Right lung (tissue), 10 donors: Measurements from ENCODE around the gene METTL18. TPM values are rescaled to one million over a fixed set of nuclear protein-coding genes. Genes with fewer than 3 reads are reported as not detected.
"Not testable (repeated sequence)": the region's sequence is repeated elsewhere in the genome, so short reads cannot be mapped to it uniquely, and the experiment has no call there.

ENCODE experiments used
- DNase-seq, 2 donors: peaks; one replicate each; pipeline ENCODE4 v3.0.0-alpha.2; 2013
- long read RNA-seq, 8 donors: transcript quantifications; one replicate each; lab custom pipeline, GENCODE V29; 2026
- polyA plus RNA-seq, 5 donors: library from polyadenylated mRNA; unstranded; fragments of 120-200 nt; gene quantifications; one replicate each; pipeline versions ENCODE4 v1.2.1 to v1.2.3, GENCODE V29; 2013; ENCODE audit warnings: inconsistent platforms in 1 of 5, low replicate concordance in 1 of 5; ENCODE audit not compliant: insufficient read length in 5 of 5, insufficient read depth in 1 of 5

METTL18 gene
- polyA plus RNA-seq = 10 to 100 TPM; 13.5 to 17.6 (median 16.2) TPM
- long read RNA-seq, donor 1, transcript METTL18-202 (2 exons, 1,521 nt) = major isoform, 6 of 10 reads
- long read RNA-seq, donor 1, partial matches to known transcripts = 0 of 10 reads
- long read RNA-seq, donor 1, other reads (novel, unspliced or antisense) = 0 of 10 reads
- long read RNA-seq, donor 2, partial matches to known transcripts = 0 of 5 reads
- long read RNA-seq, donor 2, other reads (novel, unspliced or antisense) = 0 of 5 reads
- long read RNA-seq, donor 3, transcript METTL18-202 (2 exons, 1,521 nt) = major isoform, 5 of 7 reads
- long read RNA-seq, donor 3, partial matches to known transcripts = 0 of 7 reads
- long read RNA-seq, donor 3, other reads (novel, unspliced or antisense) = 0 of 7 reads
- long read RNA-seq, donor 4, partial matches to known transcripts = 0 of 2 reads
- long read RNA-seq, donor 4, other reads (novel, unspliced or antisense) = 0 of 2 reads
- long read RNA-seq, donor 5, transcript METTL18-202 (2 exons, 1,521 nt) = major isoform, 7 of 23 reads
- long read RNA-seq, donor 5, partial matches to known transcripts = 13 of 23 reads
- long read RNA-seq, donor 5, other reads (novel, unspliced or antisense) = 0 of 23 reads
- long read RNA-seq, donor 6, transcript METTL18-202 (2 exons, 1,521 nt) = major isoform, 5 of 7 reads
- long read RNA-seq, donor 6, partial matches to known transcripts = 0 of 7 reads
- long read RNA-seq, donor 6, other reads (novel, unspliced or antisense) = 0 of 7 reads
- long read RNA-seq, donor 7, transcript METTL18-202 (2 exons, 1,521 nt) = major isoform, 7 of 7 reads
- long read RNA-seq, donor 7, partial matches to known transcripts = 0 of 7 reads
- long read RNA-seq, donor 7, other reads (novel, unspliced or antisense) = 0 of 7 reads
- long read RNA-seq, donor 8, partial matches to known transcripts = 0 of 2 reads
- long read RNA-seq, donor 8, other reads (novel, unspliced or antisense) = 0 of 2 reads

- peak; percentile 91 to 95 for DNase-seq
Observed at GRCh38 chr1:169794530-169795416, at the start of gene METTL18. METTL18 (minus strand) TSS chr1:169794907; CDS start chr1:169793695, 1,212 bp downstream.

GRCh38 chr1:169838942-169839341 lies 44.2 kb upstream of the METTL18 start:
- no peak for DNase-seq

GRCh38 chr1:169836198-169836597 lies 41.5 kb upstream of the METTL18 start:
- DNase-seq = no peak

GRCh38 chr1:169835647-169836046 lies 40.9 kb upstream of the METTL18 start:
- no peak for DNase-seq

- no peak for DNase-seq
Observed at GRCh38 chr1:169834869-169835268, 40.2 kb upstream of the METTL18 start.

- peak in 1 of 2 donors; percentile 4 for DNase-seq
Observed at GRCh38 chr1:169833179-169833901, 38.6 kb upstream of the METTL18 start.

- DNase-seq = no peak
Observed at GRCh38 chr1:169829671-169830070, 35.0 kb upstream of the METTL18 start.

- DNase-seq = no peak
Observed at GRCh38 chr1:169824153-169824552, 29.4 kb upstream of the METTL18 start.

GRCh38 chr1:169821500-169821899 lies 26.8 kb upstream of the METTL18 start:
- no peak for DNase-seq

- no peak for DNase-seq
Observed at GRCh38 chr1:169816617-169817016, 21.9 kb upstream of the METTL18 start.

GRCh38 chr1:169814265-169814664 lies 19.6 kb upstream of the METTL18 start:
- DNase-seq = no peak

- DNase-seq = no peak
Observed at GRCh38 chr1:169812131-169812530, 17.4 kb upstream of the METTL18 start.

GRCh38 chr1:169811418-169812035 lies 16.8 kb upstream of the METTL18 start:
- DNase-seq = not testable (repeated sequence)

GRCh38 chr1:169809370-169810095 lies 14.8 kb upstream of the METTL18 start:
- DNase-seq = peak in 1 of 2 donors; percentile 26

- no peak for DNase-seq
Observed at GRCh38 chr1:169804941-169805340, 10.2 kb upstream of the METTL18 start.

GRCh38 chr1:169802888-169803287 lies 8.2 kb upstream of the METTL18 start:
- no peak for DNase-seq

GRCh38 chr1:169797281-169797680 lies 2.6 kb upstream of the METTL18 start:
- no peak for DNase-seq

- DNase-seq = no peak
Observed at GRCh38 chr1:169796274-169796810, 1.6 kb upstream of the METTL18 start.

GRCh38 chr1:169795687-169796086 lies 980 bp upstream of the METTL18 start:
- DNase-seq = no peak
